ENCODE results near the gene NHERF1. TPM values are rescaled to one million over a fixed set of nuclear protein-coding genes. Genes with fewer than 3 reads are reported as not detected.

Gene NHERF1
- total RNA-seq, 2 experiments from 2014 or later: 286 to 296 TPM

GRCh38 chr17:74743755-74744154 lies 4.7 kb upstream of the NHERF1 start:
- POLR2A ChIA-PET: no interaction called here
- peaks cover 17% of the 10 kb centered on the region for H3K36me3 Mint-ChIP-seq (ENCODE audit: low read depth)
- peak overlapping the region; percentile 17 for H3K27ac Mint-ChIP-seq

GRCh38 chr17:74744349-74744713 lies 4.1 kb upstream of the NHERF1 start:
- DNase-seq: no peak
- ChIA-PET POLR2A (interaction anchor here (1.0 kb wide), 1 partner anchor 31 kb away, joined by 5 read pairs; no protein-coding TSS in a partner anchor), CTCF (interaction anchor here (0.6 to 4.5 kb wide), 10 partner anchors 9 to 216 kb away, joined by 3 to 79 read pairs (median 37); partner anchors contain the start of genes NAT9 and RAB37)
- peaks cover 16% of the 10 kb centered on the region for H3K36me3 Mint-ChIP-seq (ENCODE audit: low read depth)
- H3K4me3 Mint-ChIP-seq: no peak overlapping the region
- no peaks in the 10 kb centered on the region for H3K9me3 Mint-ChIP-seq (ENCODE audit: insufficient read depth)
- peak overlapping the region; percentile 77 for H3K27ac Mint-ChIP-seq
- H3K27me3 Mint-ChIP-seq (ENCODE audit: low read depth): no peaks in the 10 kb centered on the region
- H3K4me1 Mint-ChIP-seq (ENCODE audit: low read depth): peaks cover 80% of the 10 kb centered on the region
- no peak for ATAC-seq

More at GRCh38 chr17:74743755-74744154, 4.7 kb upstream of the NHERF1 start:
- Mint-ChIP-seq H3K4me3 (no peak overlapping the region), H3K4me1 (ENCODE audit: low read depth) (peaks cover 86% of the 10 kb centered on the region), H3K9me3 (ENCODE audit: insufficient read depth) (no peaks in the 10 kb centered on the region), H3K27me3 (ENCODE audit: low read depth) (no peaks in the 10 kb centered on the region)
- CTCF ChIA-PET: interaction anchor here (2.7 to 4.5 kb wide), 7 partner anchors 8 to 216 kb away, joined by 9 to 79 read pairs (median 43); partner anchors contain the start of genes NAT9 and RAB37
- DNase-seq: no peak
- ATAC-seq: no peak

DNA sequence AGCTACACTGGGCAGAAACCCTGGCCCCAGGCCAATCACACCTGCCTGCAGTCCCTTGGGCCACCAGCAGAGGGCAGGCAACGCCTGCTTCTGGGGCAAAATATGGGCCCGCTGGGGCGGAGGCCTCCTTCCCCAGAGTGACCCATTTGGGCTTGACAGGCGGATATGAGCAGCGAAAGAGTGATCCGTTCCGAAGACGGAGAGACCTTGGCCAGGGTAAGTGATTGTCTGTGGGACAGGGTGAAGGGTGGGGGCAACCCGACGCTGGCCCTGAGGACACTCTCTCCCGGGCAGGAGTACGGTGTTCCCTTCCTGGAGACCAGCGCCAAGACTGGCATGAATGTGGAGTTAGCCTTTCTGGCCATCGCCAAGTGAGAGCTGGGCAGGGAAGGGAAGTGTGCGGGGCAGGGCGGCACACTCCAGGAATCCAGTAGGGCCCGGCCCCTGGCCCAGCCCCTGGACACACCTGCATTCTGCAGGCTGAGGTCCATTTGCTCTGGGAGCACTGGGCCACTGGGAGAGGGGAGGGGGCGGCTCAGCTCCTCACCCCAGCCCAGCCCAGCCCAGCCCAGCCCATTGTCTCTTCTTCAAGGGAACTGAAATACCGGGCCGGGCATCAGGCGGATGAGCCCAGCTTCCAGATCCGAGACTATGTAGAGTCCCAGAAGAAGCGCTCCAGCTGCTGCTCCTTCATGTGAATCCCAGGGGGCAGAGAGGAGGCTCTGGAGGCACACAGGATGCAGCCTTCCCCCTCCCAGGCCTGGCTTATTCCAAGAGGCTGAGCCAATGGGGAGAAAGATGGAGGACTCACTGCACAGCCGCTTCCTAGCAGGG lies 3.5 kb upstream of the NHERF1 start:
- peaks cover 22% of the 10 kb centered on the region for H3K36me3 Mint-ChIP-seq (ENCODE audit: low read depth)
- DNase-seq (peak; percentile 87), ATAC-seq (peak; percentile 5)
- no peaks in the 10 kb centered on the region for H3K27me3 Mint-ChIP-seq (ENCODE audit: low read depth)
- peak overlapping the region; percentile 77 for H3K27ac Mint-ChIP-seq
- H3K4me3 Mint-ChIP-seq: peak overlapping the region; percentile 53
- CTCF ChIA-PET: interaction anchor here (0.6 to 4.5 kb wide), 16 partner anchors 7 to 215 kb away, joined by 3 to 79 read pairs (median 14); partner anchors contain the start of genes FDXR, NAT9 and RAB37
- POLR2A ChIA-PET: interaction anchor here (0.8 to 6.9 kb wide), 7 partner anchors 8 to 128 kb away, joined by 3 to 62 read pairs (median 5); partner anchors contain the start of genes FDXR and RAB37
- peaks cover 74% of the 10 kb centered on the region for H3K4me1 Mint-ChIP-seq (ENCODE audit: low read depth)
- H3K9me3 Mint-ChIP-seq (ENCODE audit: insufficient read depth): no peaks in the 10 kb centered on the region

GRCh38 chr17:74745548-74746177 lies 2.8 kb upstream of the NHERF1 start:
- no peak for DNase-seq
- ChIA-PET POLR2A (interaction anchor here (0.7 to 6.9 kb wide), 7 partner anchors 8 to 129 kb away, joined by 3 to 62 read pairs (median 4); partner anchors contain the start of genes FDXR and RAB37), CTCF (interaction anchor here (0.8 to 4.5 kb wide), 16 partner anchors 8 to 214 kb away, joined by 3 to 79 read pairs (median 14); partner anchors contain the start of genes FDXR, NAT9 and RAB37)
- H3K4me1 Mint-ChIP-seq (ENCODE audit: low read depth): peaks cover 67% of the 10 kb centered on the region
- H3K36me3 Mint-ChIP-seq (ENCODE audit: low read depth): peaks cover 24% of the 10 kb centered on the region
- ATAC-seq: no peak
- no peak overlapping the region for H3K27ac Mint-ChIP-seq
- no peaks in the 10 kb centered on the region for H3K9me3 Mint-ChIP-seq (ENCODE audit: insufficient read depth)
- no peak overlapping the region for H3K4me3 Mint-ChIP-seq
- H3K27me3 Mint-ChIP-seq (ENCODE audit: low read depth): no peaks in the 10 kb centered on the region

DNA sequence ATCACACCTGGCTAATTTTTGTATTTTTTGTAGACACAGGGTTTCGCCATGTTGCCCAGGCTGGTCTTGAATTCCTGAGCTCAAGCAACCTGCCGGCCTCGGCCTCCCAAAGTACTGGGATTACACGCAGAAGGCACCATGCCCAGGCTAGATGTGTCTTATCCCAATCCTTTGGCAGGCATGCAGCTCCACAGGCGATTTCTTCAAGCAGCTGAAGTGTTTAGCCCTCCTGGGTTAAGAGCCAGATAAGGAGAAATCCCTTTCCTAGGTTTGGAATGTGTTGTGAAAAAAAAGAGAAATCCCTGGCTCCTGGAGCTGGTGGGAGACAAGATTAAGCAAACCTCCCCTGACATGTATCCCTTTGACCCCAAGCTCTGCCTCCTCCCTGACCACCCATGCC lies 2.1 kb upstream of the NHERF1 start:
- ATAC-seq: no peak
- Mint-ChIP-seq H3K27me3 (ENCODE audit: low read depth) (no peaks in the 10 kb centered on the region), H3K36me3 (ENCODE audit: low read depth) (peaks cover 32% of the 10 kb centered on the region), H3K4me1 (ENCODE audit: low read depth) (peaks cover 60% of the 10 kb centered on the region), H3K4me3 (no peak overlapping the region), H3K9me3 (ENCODE audit: insufficient read depth) (no peaks in the 10 kb centered on the region), H3K27ac (peak overlapping the region; percentile 77)
- no peak for DNase-seq
- CTCF ChIA-PET: interaction anchor here (1.5 to 4.5 kb wide), 10 partner anchors 8 to 214 kb away, joined by 3 to 79 read pairs (median 37); partner anchors contain the start of genes NAT9 and RAB37
- POLR2A ChIA-PET: interaction anchor here (0.7 to 6.9 kb wide), 6 partner anchors 9 to 128 kb away, joined by 3 to 62 read pairs (median 4); partner anchors contain the start of gene RAB37

DNA sequence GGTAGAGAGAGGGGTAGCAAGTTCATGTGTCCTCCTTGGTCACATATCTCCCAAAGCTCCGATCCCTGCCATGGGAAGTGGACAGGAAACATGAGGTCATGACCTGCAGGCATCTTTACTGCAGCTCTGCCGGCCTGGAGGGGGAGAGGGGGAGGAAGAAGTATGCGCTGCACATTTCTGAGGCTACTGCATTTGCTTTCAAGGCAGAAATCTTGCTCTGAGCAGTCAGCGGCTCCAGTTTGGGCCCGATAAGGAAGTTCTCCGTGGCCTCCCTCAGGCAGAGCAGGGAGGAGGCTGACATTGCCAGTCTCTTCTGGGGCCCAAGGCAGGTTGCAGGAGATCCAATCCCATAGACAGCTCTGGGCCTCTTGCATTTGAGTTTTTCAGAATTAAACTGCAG lies 1.5 kb upstream of the NHERF1 start:
- peak overlapping the region; percentile 77 for H3K27ac Mint-ChIP-seq
- DNase-seq (peak; percentile 41), ATAC-seq (no peak)
- ChIA-PET CTCF (interaction anchor here (1.5 to 4.5 kb wide), 9 partner anchors 9 to 117 kb away, joined by 3 to 79 read pairs (median 38); partner anchors contain the start of genes NAT9 and RAB37), POLR2A (interaction anchor here (0.7 to 6.9 kb wide), 7 partner anchors 10 to 33 kb away, joined by 3 to 62 read pairs (median 4); partner anchors contain the start of gene RAB37)
- H3K36me3 Mint-ChIP-seq (ENCODE audit: low read depth): peaks cover 37% of the 10 kb centered on the region
- peaks cover 57% of the 10 kb centered on the region for H3K4me1 Mint-ChIP-seq (ENCODE audit: low read depth)
- no peaks in the 10 kb centered on the region for H3K9me3 Mint-ChIP-seq (ENCODE audit: insufficient read depth)
- H3K27me3 Mint-ChIP-seq (ENCODE audit: low read depth): no peaks in the 10 kb centered on the region
- H3K4me3 Mint-ChIP-seq: peak overlapping the region; percentile 99

DNA sequence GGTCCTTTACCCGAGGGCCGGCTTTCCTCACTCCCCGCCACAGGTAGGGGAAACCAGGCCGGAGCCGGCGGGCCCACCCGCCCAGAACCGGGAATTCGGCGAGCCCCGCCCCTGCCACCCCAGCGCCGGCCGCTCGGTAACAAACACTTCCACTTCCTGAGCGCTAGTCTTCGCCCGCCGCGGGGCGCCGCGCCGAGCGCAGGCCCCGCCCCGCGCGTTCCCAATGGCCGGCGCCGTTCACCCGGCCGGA lies 224 bp upstream of the NHERF1 start:
- Mint-ChIP-seq H3K27ac (no peak overlapping the region), H3K36me3 (ENCODE audit: low read depth) (peaks cover 45% of the 10 kb centered on the region), H3K9me3 (ENCODE audit: insufficient read depth) (no peaks in the 10 kb centered on the region), H3K27me3 (ENCODE audit: low read depth) (no peaks in the 10 kb centered on the region), H3K4me1 (ENCODE audit: low read depth) (peaks cover 56% of the 10 kb centered on the region), H3K4me3 (peak overlapping the region; percentile 99)
- ChIA-PET CTCF (interaction anchor here (3.2 to 4.5 kb wide), 3 partner anchors 9 to 43 kb away, joined by 18 to 79 read pairs (median 54); no protein-coding TSS in a partner anchor), POLR2A (interaction anchor here (6.9 kb wide), 1 partner anchor 11 kb away, joined by 62 read pairs; the partner anchor contains the start of gene RAB37)
- DNase-seq (no peak), ATAC-seq (no peak)

- Mint-ChIP-seq H3K27ac (peak overlapping the region; percentile 90), H3K9me3 (ENCODE audit: insufficient read depth) (no peaks in the 10 kb centered on the region), H3K4me3 (peak overlapping the region; percentile 99), H3K4me1 (ENCODE audit: low read depth) (peaks cover 50% of the 10 kb centered on the region), H3K27me3 (ENCODE audit: low read depth) (no peaks in the 10 kb centered on the region), H3K36me3 (ENCODE audit: low read depth) (peaks cover 42% of the 10 kb centered on the region)
- DNase-seq (peak; percentile 73), ATAC-seq (peak; percentile 3)
- ChIA-PET CTCF (interaction anchor here (1.0 to 4.8 kb wide), 14 partner anchors 10 to 212 kb away, joined by 3 to 42 read pairs (median 7); partner anchors contain the start of gene RAB37), POLR2A (interaction anchor here (0.7 to 6.9 kb wide), 10 partner anchors 7 to 264 kb away, joined by 3 to 62 read pairs (median 8); partner anchors contain the start of genes NAT9 and RAB37)
These were observed 1.0 kb downstream of the NHERF1 start for GRCh38 chr17:74749279-74750038.

DNA sequence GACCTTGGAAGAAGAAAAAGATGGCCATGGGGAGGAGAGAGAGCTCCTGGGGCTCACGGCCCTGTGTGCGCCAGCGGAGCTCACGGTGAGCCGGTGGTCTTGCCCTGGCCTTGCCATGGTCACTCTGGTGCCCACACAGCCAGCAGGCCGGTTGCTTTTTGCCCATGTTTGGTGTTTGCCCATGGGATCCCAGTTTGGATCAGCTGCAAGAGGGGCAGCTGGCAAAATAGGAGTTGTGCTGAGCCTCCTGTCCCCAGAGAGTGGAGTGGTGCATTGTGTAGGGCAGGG lies 1.6 kb downstream of the NHERF1 start:
- DNase-seq (no peak), ATAC-seq (no peak)
- peak overlapping the region; percentile 99 for H3K4me3 Mint-ChIP-seq
- ChIA-PET POLR2A (interaction anchor here (0.8 to 6.9 kb wide), 10 partner anchors 8 to 263 kb away, joined by 3 to 62 read pairs (median 8); partner anchors contain the start of genes FDXR, NAT9 and RAB37), CTCF (interaction anchor here (1.0 to 4.8 kb wide), 15 partner anchors 10 to 212 kb away, joined by 3 to 42 read pairs (median 8); partner anchors contain the start of gene RAB37)
- peak overlapping the region; percentile 90 for H3K27ac Mint-ChIP-seq
- no peaks in the 10 kb centered on the region for H3K27me3 Mint-ChIP-seq (ENCODE audit: low read depth)
- H3K4me1 Mint-ChIP-seq (ENCODE audit: low read depth): peaks cover 50% of the 10 kb centered on the region
- H3K36me3 Mint-ChIP-seq (ENCODE audit: low read depth): peaks cover 47% of the 10 kb centered on the region
- H3K9me3 Mint-ChIP-seq (ENCODE audit: insufficient read depth): no peaks in the 10 kb centered on the region

DNA sequence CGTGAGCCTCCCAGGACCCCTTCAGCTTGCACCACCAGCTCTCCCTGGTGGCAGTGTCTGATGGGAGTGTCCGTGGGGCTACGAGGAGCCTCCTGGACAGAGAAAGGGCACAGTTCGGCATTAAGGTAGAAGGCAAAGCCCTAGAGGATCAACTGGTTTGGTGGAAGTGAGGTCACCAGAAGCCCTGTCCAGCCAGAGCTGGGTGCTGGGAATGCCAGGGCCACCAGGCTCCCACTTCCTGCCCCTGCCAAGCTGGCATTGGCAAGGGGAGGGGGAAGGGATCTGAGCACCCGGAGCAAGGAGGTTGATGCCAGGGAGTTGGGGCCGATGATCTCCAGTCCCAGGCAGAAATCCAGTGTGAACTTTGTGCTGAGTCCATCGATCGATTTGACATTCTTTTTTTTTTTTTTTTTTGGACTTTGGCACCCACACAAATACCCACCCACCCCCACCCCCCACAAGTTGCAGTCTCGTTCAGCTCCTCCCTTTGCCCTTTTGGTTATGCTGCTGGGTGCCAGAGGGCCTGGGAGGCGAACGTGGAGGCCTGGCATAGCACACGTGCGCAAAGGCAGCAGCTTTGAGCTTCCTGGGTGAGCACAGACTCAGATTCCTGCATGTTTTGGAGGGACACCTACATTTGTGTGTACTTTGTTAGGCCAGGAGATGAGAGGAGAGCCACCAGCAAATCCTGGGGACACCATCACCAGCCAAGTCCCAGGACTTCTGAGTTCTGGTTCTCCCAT lies 2.1 kb downstream of the NHERF1 start:
- ATAC-seq (no peak), DNase-seq (no peak)
- H3K27ac Mint-ChIP-seq: peak overlapping the region; percentile 90
- H3K4me3 Mint-ChIP-seq: peak overlapping the region; percentile 99
- H3K36me3 Mint-ChIP-seq (ENCODE audit: low read depth): peaks cover 52% of the 10 kb centered on the region
- ChIA-PET POLR2A (interaction anchor here (0.8 to 6.9 kb wide), 10 partner anchors 9 to 263 kb away, joined by 3 to 62 read pairs (median 8); partner anchors contain the start of genes FDXR, NAT9 and RAB37), CTCF (interaction anchor here (1.0 to 4.8 kb wide), 16 partner anchors 9 to 211 kb away, joined by 3 to 42 read pairs (median 8); partner anchors contain the start of genes NAT9 and RAB37)
- no peaks in the 10 kb centered on the region for H3K9me3 Mint-ChIP-seq (ENCODE audit: insufficient read depth)
- H3K4me1 Mint-ChIP-seq (ENCODE audit: low read depth): peaks cover 54% of the 10 kb centered on the region
- no peaks in the 10 kb centered on the region for H3K27me3 Mint-ChIP-seq (ENCODE audit: low read depth)
